Fibroblast of lung (primary cell): ENCODE data around the gene PPM1K. TPM values are rescaled to one million over a fixed set of nuclear protein-coding genes. Genes with fewer than 3 reads are reported as not detected.

Experiments used
- DNase-seq, 2 donors: peaks; one replicate each; pipeline versions ENCODE4 v3.0.0 to v3.0.0-alpha.2; 2010; ENCODE audit warnings: low read depth in 2 of 2
- H2AFZ ChIP-seq: 2 replicates; pipeline ENCODE4 v1.5.1; 2012; ENCODE audit warnings: low read length, control low read depth, inconsistent platforms
- H3K27ac ChIP-seq: 2 replicates; pipeline ENCODE4 v1.5.1; 2011; ENCODE audit warnings: low read length, control low read depth; ENCODE audit not compliant: insufficient read depth
- H3K27me3 ChIP-seq: 2 replicates; pipeline ENCODE4 v1.5.1; 2011; ENCODE audit warnings: mild to moderate bottlenecking, low read length; ENCODE audit not compliant: control insufficient read depth, insufficient read depth
- H3K36me3 ChIP-seq: 2 replicates; pipeline ENCODE4 v1.5.1; 2011; ENCODE audit warnings: low read length; ENCODE audit not compliant: control insufficient read depth, insufficient read depth
- H3K4me1 ChIP-seq: 2 replicates; pipeline ENCODE4 v1.5.1; 2011; ENCODE audit warnings: low read length; ENCODE audit not compliant: control insufficient read depth, insufficient read depth; ENCODE audit errors: extremely low read depth
- H3K4me2 ChIP-seq: 2 replicates; pipeline ENCODE4 v1.5.1; 2011; ENCODE audit warnings: low read length, control low read depth; ENCODE audit not compliant: insufficient read depth; ENCODE audit errors: extremely low read depth
- H3K4me3 ChIP-seq, 4 experiments: fragments of 200-600 bp in 1 of 4; sonication (generic) in 1 of 4; replicated peaks in 1 of 4; 2 replicates each; pipeline ENCODE4 v1.5.1; 2011 to 2016; ENCODE audit warnings: low read length in 4 of 4, low read depth in 3 of 4, mild to moderate bottlenecking in 3 of 4, control low read depth in 2 of 4, inconsistent platforms in 1 of 4, mixed read lengths in 1 of 4; ENCODE audit not compliant: insufficient read depth in 1 of 4; ENCODE audit errors: control extremely low read depth in 1 of 4
- H3K79me2 ChIP-seq: 2 replicates; pipeline ENCODE4 v1.5.1; 2012; ENCODE audit warnings: mild to moderate bottlenecking, low read length, inconsistent platforms; ENCODE audit not compliant: control insufficient read depth, insufficient read depth
- H3K9ac ChIP-seq: 2 replicates; pipeline ENCODE4 v1.5.1; 2011; ENCODE audit warnings: mild to moderate bottlenecking, low read length, control low read depth; ENCODE audit not compliant: insufficient read depth
- H3K9me3 ChIP-seq: 2 replicates; pipeline ENCODE4 v1.5.1; 2012; ENCODE audit warnings: low read depth, low read length; ENCODE audit not compliant: control insufficient read depth, insufficient read depth
- H4K20me1 ChIP-seq: 2 replicates; pipeline ENCODE4 v1.5.1; 2011; ENCODE audit warnings: low read length; ENCODE audit not compliant: control insufficient read depth, insufficient read depth; ENCODE audit errors: extremely low read depth
- CTCF ChIP-seq, 2 donors: IDR thresholded peaks in 1 of 2; conservative IDR thresholded peaks in 1 of 2; 1 replicate in 1 of 2; 2 replicates in 1 of 2; pipeline ENCODE4 v1.5.1; 2011 to 2012; ENCODE audit warnings: low read length in 2 of 2, control low read depth in 1 of 2, inconsistent platforms in 1 of 2, low read depth in 1 of 2, mild to moderate bottlenecking in 1 of 2
- EZH2 ChIP-seq: IDR thresholded peaks from 2 replicates; pipeline ENCODE4 v1.5.1; 2012; ENCODE audit warnings: low read length, control low read depth, mild to moderate bottlenecking; ENCODE audit errors: missing control alignments
- polyA plus RNA-seq, 2 donors: library from polyadenylated mRNA; depleted of rRNA in 1 of 2; stranded (reverse) in 1 of 2; unstranded in 1 of 2; fragments of >200 nt; gene quantifications; 2 replicates each; pipeline ENCODE4 v1.2.1, GENCODE V29; 2011 to 2012; ENCODE audit warnings: missing spikeins in 1 of 2
- total RNA-seq: library from RNA; depleted of rRNA; stranded (reverse); fragments of >200 nt; gene quantifications from 2 replicates; pipeline ENCODE4 v1.2.1, GENCODE V29; 2014

Gene PPM1K
- total and polyA plus RNA-seq, 2 donors (not counting 1 experiment from before 2014, with no cell fraction given) = 14.4 to 18.0 TPM

GRCh38 chr4:88226143-88226542 lies 58.2 kb downstream of the PPM1K start:
- DNase-seq = no peak
- TF ChIP-seq CTCF (conservative IDR thresholded peaks at IDR 0.05 in 1 of 2, IDR thresholded peaks at IDR 0.05 in 1 of 2; ENCODE audit: low read depth in 1 of 2, low read length in 2 of 2) (no peak), EZH2 (no peak)
- Histone ChIP-seq H3K9ac (no peak overlapping the region), H3K9me3 (no peaks in the 10 kb centered on the region), H3K27ac (no peak overlapping the region), H3K4me2 (no peak overlapping the region), H3K4me3 (no peak overlapping the region), H4K20me1 (no peaks in the 10 kb centered on the region), H3K36me3 (no peaks in the 10 kb centered on the region), H3K27me3 (no peaks in the 10 kb centered on the region), H2AFZ (no peak overlapping the region), H3K79me2 (no peaks in the 10 kb centered on the region), H3K4me1 (no peaks in the 10 kb centered on the region)

DNA sequence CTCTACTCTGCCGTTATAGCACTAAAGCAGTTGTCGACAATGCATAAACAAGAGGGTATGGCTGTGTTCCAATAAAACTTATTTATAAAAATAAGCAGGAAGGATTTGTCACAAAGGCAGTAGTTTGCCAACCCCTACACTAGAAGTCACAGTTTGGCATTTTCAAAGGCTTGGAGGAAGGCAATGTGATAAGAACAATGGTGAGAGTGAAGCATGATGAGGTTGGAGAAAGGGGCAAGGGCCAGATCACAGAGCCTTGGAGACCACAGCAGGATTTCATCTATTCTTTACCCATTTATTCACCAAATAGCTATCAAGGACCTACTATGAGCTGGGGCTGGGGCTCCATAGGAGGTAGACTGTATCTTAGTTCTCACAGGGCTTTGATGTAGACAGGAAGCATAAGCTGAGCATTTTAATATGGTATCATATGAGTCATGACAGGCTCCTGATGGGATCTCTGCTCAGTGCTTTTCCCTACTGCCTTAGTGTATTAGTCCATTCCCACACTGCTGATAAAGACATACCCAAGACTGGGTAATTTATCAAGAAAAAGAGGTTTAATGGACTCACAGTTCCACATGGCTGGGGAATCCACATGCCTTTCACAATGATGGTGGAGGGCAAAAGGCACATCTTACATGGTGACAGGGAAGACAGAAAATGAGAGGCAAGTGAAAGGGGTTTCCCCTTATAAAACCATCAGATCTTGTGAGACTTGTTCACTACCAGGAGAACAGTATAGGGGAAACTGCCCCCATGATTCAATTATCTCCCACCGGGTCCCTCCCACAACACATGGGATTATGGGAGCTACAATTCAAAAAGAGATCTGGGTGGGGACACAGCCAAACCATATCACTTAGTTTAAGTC lies 58.9 kb downstream of the PPM1K start:
- H4K20me1 ChIP-seq = no peaks in the 10 kb centered on the region
- H3K27ac ChIP-seq = no peak overlapping the region
- no peaks in the 10 kb centered on the region for H3K4me1 ChIP-seq
- H3K36me3 ChIP-seq = no peaks in the 10 kb centered on the region
- H3K4me2 ChIP-seq = no peak overlapping the region
- no peak overlapping the region for H3K4me3 ChIP-seq
- H2AFZ ChIP-seq = no peak overlapping the region
- no peaks in the 10 kb centered on the region for H3K79me2 ChIP-seq
- peak in 1 of 2 donors; percentile 25 for DNase-seq
- no peaks in the 10 kb centered on the region for H3K9me3 ChIP-seq
- TF ChIP-seq CTCF (conservative IDR thresholded peaks at IDR 0.05 in 1 of 2, IDR thresholded peaks at IDR 0.05 in 1 of 2; ENCODE audit: low read depth in 1 of 2, low read length in 2 of 2) (no peak), EZH2 (no peak)
- no peak overlapping the region for H3K9ac ChIP-seq
- no peaks in the 10 kb centered on the region for H3K27me3 ChIP-seq

GRCh38 chr4:88223516-88223915 lies 60.8 kb downstream of the PPM1K start:
- Histone ChIP-seq H3K36me3 (no peaks in the 10 kb centered on the region), H3K9ac (no peak overlapping the region), H4K20me1 (no peaks in the 10 kb centered on the region), H3K9me3 (no peaks in the 10 kb centered on the region), H3K4me1 (no peaks in the 10 kb centered on the region), H3K27me3 (no peaks in the 10 kb centered on the region), H3K79me2 (no peaks in the 10 kb centered on the region), H3K4me2 (no peak overlapping the region), H3K27ac (no peak overlapping the region), H3K4me3 (no peak overlapping the region), H2AFZ (no peak overlapping the region)
- TF ChIP-seq CTCF (conservative IDR thresholded peaks at IDR 0.05 in 1 of 2, IDR thresholded peaks at IDR 0.05 in 1 of 2; ENCODE audit: low read depth in 1 of 2, low read length in 2 of 2) (no peak), EZH2 (no peak)
- no peak for DNase-seq
